ENCODE measurements around the gene PFKFB4.
A peak's percentile ranks its signal among the peaks of the same experiment; 100 is the strongest.

The PFKFB4 gene

DNA sequence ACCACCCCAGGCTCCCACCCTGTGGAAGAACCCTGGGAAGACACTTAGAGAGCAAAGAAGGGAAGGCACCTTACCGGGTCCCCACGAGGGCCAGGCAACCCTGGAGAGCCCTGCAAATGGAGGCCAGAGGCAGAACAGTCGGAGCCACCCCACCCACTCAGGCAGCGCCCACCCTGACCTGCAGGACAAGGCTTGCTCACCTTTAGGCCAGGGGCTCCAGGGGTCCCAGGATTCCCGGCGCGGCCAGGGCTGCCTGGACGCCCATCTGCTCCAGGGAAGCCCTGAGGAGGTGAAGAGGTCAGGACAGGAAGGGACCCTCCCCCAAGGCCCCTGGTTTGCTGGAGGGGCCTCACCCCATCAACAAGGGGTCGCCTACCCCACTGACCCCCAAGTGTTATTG lies 28.2 kb upstream of the PFKFB4 start:
- DNase-seq (ENCODE audit: low spot score): no peak

DNA sequence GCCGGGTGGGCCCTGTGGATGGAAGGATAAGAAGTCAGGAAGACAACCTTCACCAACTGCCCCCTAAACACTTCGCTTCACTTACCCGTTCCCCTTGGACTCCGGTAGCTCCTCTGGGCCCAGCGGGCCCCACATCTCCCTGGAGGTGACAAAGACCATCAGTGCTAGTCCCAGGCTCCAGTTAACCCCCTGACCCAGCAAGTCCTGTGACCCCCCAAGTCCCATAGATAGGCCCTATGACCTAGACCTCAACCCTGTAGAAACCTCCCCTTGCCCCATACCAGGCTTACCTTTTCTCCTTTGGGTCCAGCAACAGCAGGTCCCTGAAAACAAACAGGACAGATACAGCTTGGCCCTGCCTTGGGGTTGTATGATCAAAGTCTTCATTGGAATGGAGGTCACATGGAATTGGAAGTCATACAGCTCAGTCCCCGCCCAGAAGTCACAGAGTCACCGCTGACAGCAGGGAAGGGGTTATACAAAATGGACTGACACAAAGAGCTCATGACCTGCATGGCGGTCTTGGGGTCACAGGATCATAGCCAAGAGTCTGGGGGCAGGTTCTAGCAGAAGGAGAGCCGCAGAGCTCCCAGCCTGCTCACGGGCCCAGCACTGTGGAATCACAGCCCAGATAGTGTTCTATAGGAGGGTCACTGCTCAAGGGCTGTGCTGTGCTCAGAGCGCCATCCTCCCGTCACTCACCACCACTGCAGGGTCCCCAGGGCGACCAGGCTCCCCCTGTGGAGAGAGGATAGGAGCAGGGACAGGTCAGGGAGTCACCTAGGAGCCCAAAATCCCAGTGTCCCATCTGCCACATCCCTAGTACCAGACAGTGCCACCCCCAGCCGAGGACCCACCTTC lies 25.2 kb upstream of the PFKFB4 start:
- DNase-seq (ENCODE audit: low spot score): no peak

DNA sequence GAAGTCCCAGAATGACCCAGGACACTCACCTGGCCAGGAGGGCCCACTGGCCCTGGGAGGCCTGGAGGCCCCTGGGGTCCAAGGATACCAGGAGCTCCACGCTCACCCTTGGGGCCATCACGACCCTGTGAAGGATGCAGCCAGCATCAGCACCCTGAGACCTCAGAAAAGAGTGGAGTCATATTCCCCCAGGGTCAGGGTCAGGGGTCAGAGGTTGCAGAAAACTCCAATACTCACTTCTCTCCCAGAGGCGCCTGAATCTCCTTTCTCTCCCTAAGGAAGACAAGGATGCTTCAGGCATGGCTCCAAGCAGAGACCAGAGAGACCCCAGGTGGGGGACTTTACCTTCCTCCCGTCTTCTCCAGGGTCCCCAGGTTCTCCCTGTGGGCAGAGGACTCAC lies 20.0 kb upstream of the PFKFB4 start:
- no peak for DNase-seq (ENCODE audit: low spot score)

GRCh38 chr3:48575366-48575765 lies 18.8 kb upstream of the PFKFB4 start:
- DNase-seq (ENCODE audit: low spot score): no peak

DNA sequence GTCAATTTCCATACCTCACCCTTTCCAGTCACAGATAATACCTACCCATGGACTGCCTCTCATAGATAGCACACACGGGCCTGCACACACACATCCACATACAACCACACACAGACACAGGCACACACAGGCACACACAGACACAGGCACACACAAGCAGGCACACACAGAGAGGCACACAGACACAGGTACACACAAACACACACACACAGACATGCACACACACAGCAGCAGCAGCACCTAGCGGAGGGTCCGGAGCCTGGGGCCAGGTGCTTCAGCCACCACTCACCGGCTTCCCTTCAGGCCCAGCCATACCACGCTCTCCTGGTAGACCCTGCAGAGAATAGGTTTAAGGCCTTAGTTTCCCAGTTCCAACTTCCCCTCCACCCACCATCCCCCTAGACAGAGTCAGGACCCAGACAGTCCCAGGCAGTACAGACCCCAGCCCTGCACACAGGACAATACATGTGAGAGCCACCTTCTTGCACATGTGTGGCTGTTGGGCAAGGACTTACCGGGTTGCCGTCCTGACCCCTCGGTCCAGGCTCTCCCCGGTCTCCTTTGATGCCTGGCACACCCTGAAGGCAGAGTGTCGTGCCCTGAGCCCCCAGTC lies 17.5 kb upstream of the PFKFB4 start:
- DNase-seq (ENCODE audit: low spot score): no peak

DNA sequence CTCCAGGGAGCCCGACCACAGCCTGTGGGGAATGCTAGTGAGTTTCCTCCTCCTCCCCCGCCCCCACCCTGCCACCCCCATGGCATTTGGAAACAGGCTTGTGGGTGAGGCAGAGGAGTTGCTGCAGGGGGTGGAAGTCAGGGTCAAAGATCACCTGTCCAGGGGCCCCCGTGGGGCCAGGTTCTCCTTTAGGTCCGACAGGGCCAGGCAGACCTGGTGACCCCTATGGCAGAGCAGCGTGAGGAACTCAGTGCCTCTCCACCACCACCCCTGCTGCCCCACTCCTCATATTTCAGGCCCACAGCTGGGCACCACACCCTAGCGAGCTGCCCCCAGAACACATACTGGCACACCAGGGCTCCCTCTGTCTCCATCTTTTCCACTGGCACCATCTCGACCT lies 15.9 kb upstream of the PFKFB4 start:
- DNase-seq (ENCODE audit: low spot score): no peak

- DNase-seq (ENCODE audit: low spot score): no peak
Observed at GRCh38 chr3:48571938-48572337, 15.3 kb upstream of the PFKFB4 start.

- no peak for DNase-seq (ENCODE audit: low spot score)
Observed at GRCh38 chr3:48569808-48570450, 13.3 kb upstream of the PFKFB4 start.

DNA sequence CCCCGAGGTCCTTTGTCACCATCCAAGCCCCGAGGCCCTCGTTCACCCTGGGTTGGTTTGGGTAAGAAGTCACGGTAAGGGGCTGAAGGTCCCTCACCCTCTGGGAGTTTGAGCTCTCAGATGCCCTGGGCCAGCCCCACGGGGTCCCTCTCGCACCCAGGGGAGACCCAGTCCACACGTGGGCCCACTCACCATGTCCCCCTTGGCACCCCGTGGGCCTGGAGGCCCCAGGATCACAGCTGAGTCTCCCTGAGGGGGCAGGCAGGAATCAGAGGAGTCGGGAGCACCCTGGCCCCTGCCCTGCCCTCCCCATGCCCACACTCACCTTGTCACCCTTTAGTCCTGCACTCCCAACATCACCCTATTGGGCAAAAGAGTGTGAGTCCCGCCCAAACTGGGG lies 12.8 kb upstream of the PFKFB4 start:
- DNase-seq (ENCODE audit: low spot score): no peak

DNA sequence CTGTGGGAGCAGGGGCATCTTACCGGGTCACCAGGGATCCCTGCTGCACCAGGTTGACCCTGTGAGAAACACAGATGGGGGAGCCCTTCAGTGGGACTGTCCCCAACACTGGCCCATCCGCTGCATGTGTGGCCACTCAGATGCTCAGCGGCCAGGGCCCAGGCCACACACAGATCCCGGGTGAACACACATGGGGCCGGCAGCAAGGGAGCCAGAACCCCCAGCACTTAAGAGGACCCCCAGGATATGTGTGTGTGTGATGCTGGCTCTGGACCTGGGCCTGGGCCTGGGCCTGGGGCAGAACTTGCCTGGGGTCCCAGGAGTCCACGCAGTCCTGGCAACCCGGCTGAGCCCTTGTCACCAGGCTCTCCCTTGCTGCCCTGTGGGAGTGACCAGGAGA lies 11.9 kb upstream of the PFKFB4 start:
- DNase-seq (ENCODE audit: low spot score): no peak

GRCh38 chr3:48567500-48567899 lies 10.9 kb upstream of the PFKFB4 start:
- DNase-seq (ENCODE audit: low spot score): no peak

DNA sequence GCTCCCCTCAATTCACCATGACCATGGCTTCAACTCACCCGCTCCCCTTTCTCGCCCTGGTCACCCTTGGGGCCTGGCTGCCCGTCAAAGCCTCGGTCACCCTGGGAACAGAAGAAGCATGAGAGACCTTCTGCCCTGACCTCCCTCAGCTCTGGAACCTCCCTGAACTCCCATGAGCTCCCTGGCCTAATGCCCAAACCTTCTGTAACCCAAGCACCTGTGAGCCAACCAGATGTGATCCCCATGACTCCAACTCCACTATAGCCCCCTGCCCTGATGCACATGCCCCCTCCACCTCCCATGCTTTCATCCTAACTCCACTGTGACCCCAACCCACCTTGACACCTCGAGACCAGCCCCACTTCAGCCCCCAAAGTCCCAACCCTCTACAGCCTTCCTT lies 10.5 kb upstream of the PFKFB4 start:
- DNase-seq (ENCODE audit: low spot score): no peak

- DNase-seq (ENCODE audit: low spot score): no peak
Observed at GRCh38 chr3:48566401-48566760, 9.8 kb upstream of the PFKFB4 start.

DNA sequence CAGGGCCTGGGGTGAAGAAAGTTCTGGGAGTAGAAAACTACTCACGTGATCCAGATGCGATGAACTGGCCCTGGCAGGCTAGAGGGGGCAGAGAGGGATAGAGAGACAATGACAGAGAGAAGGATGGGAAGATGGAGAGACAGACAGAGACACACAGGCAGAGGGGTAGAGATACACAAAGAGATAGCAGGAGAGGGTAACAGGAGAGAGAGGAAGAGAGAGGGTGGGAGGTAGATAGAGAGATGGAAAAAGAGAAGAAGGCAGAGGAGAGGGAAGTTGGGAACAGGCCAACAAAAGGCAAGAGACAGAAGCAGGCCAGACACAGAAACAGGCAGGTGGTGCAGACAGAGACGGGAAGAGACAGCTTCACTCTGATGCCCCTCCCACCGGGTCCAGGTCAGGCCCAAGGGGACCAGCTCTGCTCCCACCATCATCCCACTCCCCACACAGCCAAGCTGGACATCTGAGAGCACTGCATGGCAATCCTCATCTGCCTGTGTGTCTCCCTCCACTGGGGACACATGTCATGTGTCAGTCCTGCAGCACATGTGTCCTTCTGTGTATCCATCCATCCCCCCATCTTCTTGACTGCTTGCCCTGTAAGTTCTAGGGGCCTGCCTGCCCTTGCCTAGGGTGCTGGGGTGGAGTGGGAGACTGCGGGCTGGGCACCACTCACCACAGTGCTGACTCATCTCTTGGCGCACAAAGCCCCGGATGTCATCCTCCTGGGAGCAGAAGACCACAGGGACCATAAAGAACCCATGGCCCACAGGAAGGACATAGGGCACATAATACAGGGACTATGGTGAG lies 9.2 kb upstream of the PFKFB4 start:
- DNase-seq (ENCODE audit: low spot score): no peak

DNA sequence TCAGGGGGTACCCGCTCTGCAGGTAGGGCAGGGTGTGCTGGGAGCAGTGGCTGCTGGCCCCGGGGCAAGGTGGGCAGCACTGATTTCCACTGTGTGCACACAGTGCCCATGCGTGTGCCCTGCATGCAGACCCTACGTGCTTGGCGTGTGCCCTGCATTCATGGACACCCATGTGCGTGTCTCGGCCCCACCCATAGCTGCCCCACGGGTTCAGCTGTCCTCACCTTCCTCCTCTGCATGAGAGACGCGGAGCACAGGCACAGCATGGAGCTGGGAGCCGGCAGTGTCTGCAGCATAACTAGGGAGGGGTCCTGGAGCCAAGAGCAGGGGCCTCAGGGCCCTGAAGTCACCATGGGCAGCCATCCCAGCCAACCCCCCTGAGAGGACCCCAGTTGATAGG lies 8.6 kb upstream of the PFKFB4 start:
- DNase-seq (ENCODE audit: low spot score): no peak

DNA sequence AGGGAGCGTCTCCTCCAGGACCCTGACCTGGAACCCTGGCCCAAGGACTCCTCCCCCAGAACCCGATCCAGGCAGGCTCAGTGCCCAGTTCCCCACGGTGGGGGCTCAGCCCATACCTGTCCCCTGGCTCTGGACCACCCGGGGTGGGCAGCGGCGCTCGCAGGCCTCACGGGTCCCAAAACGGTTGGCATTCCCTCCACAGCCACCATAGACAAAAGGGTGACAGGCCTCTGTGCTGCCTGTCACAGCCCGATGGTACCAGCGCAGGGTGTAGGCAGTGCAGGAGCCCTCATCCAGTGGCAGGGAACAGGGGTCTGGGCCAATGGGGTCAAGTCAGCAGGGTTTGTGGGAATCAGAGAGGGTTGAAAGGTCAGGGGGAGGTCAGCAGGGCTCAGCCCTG lies 8.1 kb upstream of the PFKFB4 start:
- DNase-seq (ENCODE audit: low spot score): no peak

- peak; percentile 61 for DNase-seq (ENCODE audit: low spot score)
Observed at GRCh38 chr3:48564022-48564421, 7.4 kb upstream of the PFKFB4 start.

GRCh38 chr3:48563382-48563918 lies 6.8 kb upstream of the PFKFB4 start, which contains the start of gene UCN2:
Gene UCN2 (minus strand): TSS chr3:48563781. CDS start chr3:48563124, 657 bp downstream.
- no peak for DNase-seq (ENCODE audit: low spot score)

DNA sequence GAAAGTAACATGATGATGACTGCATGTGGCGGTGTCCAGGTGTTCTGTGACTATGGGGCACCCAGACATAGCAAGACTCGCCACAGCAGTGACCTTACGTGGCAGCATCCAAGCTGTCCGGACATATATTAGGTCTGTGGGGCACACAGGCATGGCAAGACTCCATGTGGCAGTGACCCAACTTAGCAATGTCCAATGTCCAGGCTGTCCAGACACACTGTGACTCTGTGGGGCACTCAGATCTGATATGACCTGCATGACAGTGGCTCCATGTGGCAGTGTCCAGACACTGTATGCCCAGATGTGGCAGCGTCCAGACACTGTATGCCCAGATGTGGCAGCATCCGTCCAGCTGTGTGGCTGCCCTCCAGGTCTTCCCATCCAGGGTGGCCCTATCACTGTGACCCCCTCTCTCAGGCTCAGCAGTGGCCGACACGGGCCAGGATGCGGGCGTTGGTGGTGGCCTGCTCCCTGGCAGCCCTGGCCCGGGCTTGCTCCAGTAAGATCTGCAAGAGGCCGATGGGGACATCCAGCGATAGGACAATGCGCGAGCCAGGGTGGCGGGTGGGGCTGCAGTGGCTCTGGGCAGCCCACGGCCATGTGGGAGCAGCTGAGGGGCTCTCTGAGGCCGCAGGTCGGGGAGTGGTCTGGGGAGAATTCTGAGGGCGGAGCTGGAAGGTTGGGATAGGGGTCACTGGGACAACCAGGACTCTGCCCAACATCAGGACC lies 5.9 kb upstream of the PFKFB4 start:
- DNase-seq (ENCODE audit: low spot score): no peak

- DNase-seq (ENCODE audit: low spot score): no peak
Observed at GRCh38 chr3:48561045-48561736, 4.6 kb upstream of the PFKFB4 start.

GRCh38 chr3:48560648-48561018 lies 4.0 kb upstream of the PFKFB4 start:
- DNase-seq (ENCODE audit: low spot score): no peak

Measured in putamen (tissue), 1 donor.